H9 (cell line): ENCODE results near the gene MUC22. TPM values are rescaled to one million over a fixed set of nuclear protein-coding genes. Genes with fewer than 3 reads are reported as not detected.

Experiments
- DNase-seq: peaks from one replicate; pipeline ENCODE4 v3.0.0-alpha.2; 2017
- H2AFZ ChIP-seq: one replicate; pipeline ENCODE4 v1.6.1; 2013; ENCODE audit warnings: mild to moderate bottlenecking, low read length, control low read depth, moderate library complexity
- H2AK5ac ChIP-seq: 2 replicates; pipeline ENCODE4 v1.6.1; 2013; ENCODE audit warnings: low read length, control low read depth, mixed read lengths; ENCODE audit not compliant: insufficient read length
- H2BK120ac ChIP-seq: one replicate; pipeline ENCODE4 v1.6.1; 2013; ENCODE audit warnings: low read depth, mild to moderate bottlenecking, low read length, control low read depth, inconsistent platforms; ENCODE audit not compliant: poor library complexity, severe bottlenecking
- H2BK12ac ChIP-seq: 2 replicates; pipeline ENCODE4 v1.6.1; 2013; ENCODE audit warnings: low read length, control low read depth, mixed read lengths, low read depth; ENCODE audit not compliant: insufficient read length
- H2BK15ac ChIP-seq: 2 replicates; pipeline ENCODE4 v1.6.1; 2013; ENCODE audit warnings: low read depth, low read length, control low read depth
- H2BK20ac ChIP-seq: one replicate; pipeline ENCODE4 v1.6.1; 2013; ENCODE audit warnings: low read depth, mild to moderate bottlenecking, low read length, control low read depth, inconsistent platforms; ENCODE audit not compliant: poor library complexity, severe bottlenecking
- H2BK5ac ChIP-seq: 2 replicates; pipeline ENCODE4 v1.6.1; 2013; ENCODE audit warnings: low read length, control low read depth, mixed read lengths; ENCODE audit not compliant: insufficient read length
- H3K14ac ChIP-seq: 2 replicates; pipeline ENCODE4 v1.6.1; 2013; ENCODE audit warnings: low read length, control low read depth; ENCODE audit not compliant: insufficient read depth
- H3K18ac ChIP-seq: 2 replicates; pipeline ENCODE4 v1.6.1; 2013; ENCODE audit warnings: low read depth, mild to moderate bottlenecking, mixed read lengths, low read length, control low read depth; ENCODE audit not compliant: insufficient read length
- H3K23ac ChIP-seq: 2 replicates; pipeline ENCODE4 v1.6.1; 2013; ENCODE audit warnings: low read length, control low read depth, mixed read lengths, low read depth; ENCODE audit not compliant: insufficient read length
- H3K23me2 ChIP-seq: 2 replicates; pipeline ENCODE4 v1.6.1; 2013; ENCODE audit warnings: low read depth, mild to moderate bottlenecking, mixed read lengths, low read length, control low read depth; ENCODE audit not compliant: insufficient read length, poor library complexity, severe bottlenecking
- H3K27ac ChIP-seq: 2 replicates; pipeline ENCODE4 v1.5.1; 2013; ENCODE audit warnings: low read length, control low read depth, mixed read lengths, low read depth; ENCODE audit not compliant: insufficient read length
- H3K27me3 ChIP-seq: 2 replicates; pipeline ENCODE4 v1.6.1; 2013; ENCODE audit warnings: low read length, control low read depth, inconsistent platforms; ENCODE audit not compliant: insufficient read depth
- H3K4ac ChIP-seq: 2 replicates; pipeline ENCODE4 v1.6.1; 2013; ENCODE audit warnings: low read depth, mild to moderate bottlenecking, control low read depth, inconsistent platforms, low read length, moderate library complexity
- H3K4me1 ChIP-seq: 2 replicates; pipeline ENCODE4 v1.6.1; 2013; ENCODE audit warnings: low read length, control low read depth, inconsistent platforms; ENCODE audit not compliant: insufficient read depth
- H3K4me2 ChIP-seq: 2 replicates; pipeline ENCODE4 v1.6.1; 2013; ENCODE audit warnings: low read length, control low read depth, mixed read lengths; ENCODE audit not compliant: insufficient read length, insufficient read depth
- H3K56ac ChIP-seq: 2 replicates; pipeline ENCODE4 v1.6.1; 2013; ENCODE audit warnings: low read depth, mild to moderate bottlenecking, mixed read lengths, low read length, control low read depth; ENCODE audit not compliant: insufficient read length
- H3K79me1 ChIP-seq: 2 replicates; pipeline ENCODE4 v1.6.1; 2013; ENCODE audit warnings: low read depth, mild to moderate bottlenecking, moderate library complexity, low read length, control low read depth, inconsistent platforms; ENCODE audit not compliant: insufficient read depth, poor library complexity, severe bottlenecking
- H3K79me2 ChIP-seq: 2 replicates; pipeline ENCODE4 v1.6.1; 2013; ENCODE audit warnings: low read length, control low read depth, inconsistent platforms; ENCODE audit not compliant: insufficient read depth
- H3K9ac ChIP-seq: 2 replicates; pipeline ENCODE4 v1.6.1; 2013; ENCODE audit warnings: low read length, control low read depth, mixed read lengths; ENCODE audit not compliant: insufficient read length; ENCODE audit errors: extremely low read depth
- H3K9me3 ChIP-seq: one replicate; pipeline ENCODE4 v1.6.1; 2013; ENCODE audit warnings: low read depth, low read length, inconsistent platforms; ENCODE audit not compliant: control insufficient read depth
- H3T11ph ChIP-seq: one replicate; pipeline ENCODE4 v1.6.1; 2013; ENCODE audit warnings: mild to moderate bottlenecking, low read length, control low read depth, inconsistent platforms
- H4K20me1 ChIP-seq: one replicate; pipeline ENCODE4 v1.6.1; 2013; ENCODE audit not compliant: control insufficient read depth, insufficient read length, insufficient read depth
- H4K5ac ChIP-seq: 2 replicates; pipeline ENCODE4 v1.6.1; 2013; ENCODE audit warnings: low read depth, mild to moderate bottlenecking, mixed read lengths, low read length, control low read depth; ENCODE audit not compliant: insufficient read length
- H4K8ac ChIP-seq: replicated peaks from 2 replicates; pipeline ENCODE4 v1.6.1; 2013; ENCODE audit warnings: low read length, control low read depth, mixed read lengths, low read depth; ENCODE audit not compliant: insufficient read length
- H4K91ac ChIP-seq: 2 replicates; pipeline ENCODE4 v1.6.1; 2013; ENCODE audit warnings: low read depth, mild to moderate bottlenecking, moderate library complexity, mixed read lengths, low read length, control low read depth; ENCODE audit not compliant: insufficient read length
- H3K27ac Mint-ChIP-seq, 3 experiments: 2 replicates in 2 of 3; 3 replicates in 1 of 3; pipeline ENCODE4 v1.8.0; 2020 to 2021; ENCODE audit warnings: mixed read lengths in 3 of 3, mild to moderate bottlenecking in 1 of 3, moderate library complexity in 1 of 3
- H3K27me3 Mint-ChIP-seq: 2 replicates; pipeline ENCODE4 v1.8.0; 2021; ENCODE audit warnings: low read depth, mild to moderate bottlenecking, moderate library complexity, mixed read lengths
- H3K36me3 Mint-ChIP-seq, 3 experiments: 2 replicates in 2 of 3; 3 replicates in 1 of 3; pipeline ENCODE4 v1.8.0; 2020 to 2021; ENCODE audit warnings: low read depth in 3 of 3, mixed read lengths in 3 of 3; ENCODE audit not compliant: insufficient read depth in 1 of 3
- H3K4me1 Mint-ChIP-seq, 2 experiments: 2 replicates each; pipeline ENCODE4 v1.8.0; 2020; ENCODE audit warnings: mixed read lengths in 2 of 2
- H3K4me3 Mint-ChIP-seq, 2 experiments: 2 replicates in 1 of 2; 3 replicates in 1 of 2; pipeline ENCODE4 v1.8.0; 2020 to 2021; ENCODE audit warnings: mild to moderate bottlenecking in 2 of 2, mixed read lengths in 2 of 2, moderate library complexity in 1 of 2
- H3K9me3 Mint-ChIP-seq, 2 experiments: 2 replicates in 1 of 2; 3 replicates in 1 of 2; pipeline ENCODE4 v1.8.0; 2020; ENCODE audit warnings: mild to moderate bottlenecking in 2 of 2, mixed read lengths in 2 of 2, moderate library complexity in 1 of 2
- WGBS: extraction: QIAGEN DNeasy Blood & Tissue Kit; methylation state at CpG from one replicate; pipeline ENCODE4 v1.1.7; 2013; ENCODE audit warnings: missing lambda C conversion rate, low lambda C conversion rate, mixed read lengths; ENCODE audit not compliant: insufficient read length; ENCODE audit errors: extremely low coverage; 5-methylcytosine and 5-hydroxymethylcytosine counted together
- total RNA-seq: library from RNA; stranded (reverse); gene quantifications from 2 replicates; pipeline ENCODE4 v1.2.1, GENCODE V29; 2021
- TF ChIP-seq, protein P1 (sequence below): fragments of 200-600 bp; sonication (generic); conservative IDR thresholded peaks from 3 replicates; pipeline ENCODE4 v1.8.0; 2021; ENCODE audit warnings: antibody characterized with exemption, mild to moderate bottlenecking

MUC22 gene
- total RNA-seq, 1 experiment from 2014 or later, result not detected

GRCh38 chr6:31040801-31041200 is 30.5 kb downstream of the MUC22 start:
- H3K27me3 ChIP-seq, result no peaks in the 10 kb centered on the region
- H3K9me3 ChIP-seq, result no peaks in the 10 kb centered on the region
- no peak overlapping the region for H4K8ac ChIP-seq
- no peak overlapping the region for H3K23ac ChIP-seq
- no peaks in the 10 kb centered on the region for H3K23me2 ChIP-seq
- WGBS, result no CpG with 5 or more reads among the region's 7 CpGs
- H3K4me2 ChIP-seq, result no peak overlapping the region
- Mint-ChIP-seq H3K27ac (no peak overlapping the region), H3K4me1 (peaks cover 2 to 5% of the 10 kb centered on the region in 2 experiments; a peak in 3 of 4 replicates), H3K9me3 (no peaks in the 10 kb centered on the region; a peak in 1 of 5 replicates), H3K4me3 (no peak overlapping the region), H3K27me3 (peaks cover 9% of the 10 kb centered on the region), H3K36me3 (no peaks in the 10 kb centered on the region)
- H3K79me1 ChIP-seq, result no peaks in the 10 kb centered on the region
- no peak overlapping the region for H4K5ac ChIP-seq
- H2BK120ac ChIP-seq, result no peak overlapping the region
- no peak overlapping the region for H2BK15ac ChIP-seq
- no peak for DNase-seq
- no peaks in the 10 kb centered on the region for H4K20me1 ChIP-seq
- H2AK5ac ChIP-seq, result no peak overlapping the region
- no peak overlapping the region for H3K9ac ChIP-seq
- H3K27ac ChIP-seq, result no peak overlapping the region
- no peak overlapping the region for H4K91ac ChIP-seq
- H2BK5ac ChIP-seq, result no peak overlapping the region
- TF ChIP-seq, protein P1, sequence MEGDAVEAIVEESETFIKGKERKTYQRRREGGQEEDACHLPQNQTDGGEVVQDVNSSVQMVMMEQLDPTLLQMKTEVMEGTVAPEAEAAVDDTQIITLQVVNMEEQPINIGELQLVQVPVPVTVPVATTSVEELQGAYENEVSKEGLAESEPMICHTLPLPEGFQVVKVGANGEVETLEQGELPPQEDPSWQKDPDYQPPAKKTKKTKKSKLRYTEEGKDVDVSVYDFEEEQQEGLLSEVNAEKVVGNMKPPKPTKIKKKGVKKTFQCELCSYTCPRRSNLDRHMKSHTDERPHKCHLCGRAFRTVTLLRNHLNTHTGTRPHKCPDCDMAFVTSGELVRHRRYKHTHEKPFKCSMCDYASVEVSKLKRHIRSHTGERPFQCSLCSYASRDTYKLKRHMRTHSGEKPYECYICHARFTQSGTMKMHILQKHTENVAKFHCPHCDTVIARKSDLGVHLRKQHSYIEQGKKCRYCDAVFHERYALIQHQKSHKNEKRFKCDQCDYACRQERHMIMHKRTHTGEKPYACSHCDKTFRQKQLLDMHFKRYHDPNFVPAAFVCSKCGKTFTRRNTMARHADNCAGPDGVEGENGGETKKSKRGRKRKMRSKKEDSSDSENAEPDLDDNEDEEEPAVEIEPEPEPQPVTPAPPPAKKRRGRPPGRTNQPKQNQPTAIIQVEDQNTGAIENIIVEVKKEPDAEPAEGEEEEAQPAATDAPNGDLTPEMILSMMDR, result no peak
- no peak overlapping the region for H2BK12ac ChIP-seq
- H3K18ac ChIP-seq, result no peak overlapping the region
- no peak overlapping the region for H3K14ac ChIP-seq
- H3K4ac ChIP-seq, result no peak overlapping the region
- H2AFZ ChIP-seq, result no peak overlapping the region
- H3K79me2 ChIP-seq, result no peaks in the 10 kb centered on the region
- H2BK20ac ChIP-seq, result no peak overlapping the region
- H3K4me1 ChIP-seq, result no peaks in the 10 kb centered on the region; the same call in 1 of the 2 replicates
- no peak overlapping the region for H3K56ac ChIP-seq
- no peak overlapping the region for H3T11ph ChIP-seq
